ENCODE measurements around the gene MCMBP.
"Not testable (repeated sequence)": the region's sequence is repeated elsewhere in the genome, so short reads cannot be mapped to it uniquely, and the experiment has no call there.

DNA sequence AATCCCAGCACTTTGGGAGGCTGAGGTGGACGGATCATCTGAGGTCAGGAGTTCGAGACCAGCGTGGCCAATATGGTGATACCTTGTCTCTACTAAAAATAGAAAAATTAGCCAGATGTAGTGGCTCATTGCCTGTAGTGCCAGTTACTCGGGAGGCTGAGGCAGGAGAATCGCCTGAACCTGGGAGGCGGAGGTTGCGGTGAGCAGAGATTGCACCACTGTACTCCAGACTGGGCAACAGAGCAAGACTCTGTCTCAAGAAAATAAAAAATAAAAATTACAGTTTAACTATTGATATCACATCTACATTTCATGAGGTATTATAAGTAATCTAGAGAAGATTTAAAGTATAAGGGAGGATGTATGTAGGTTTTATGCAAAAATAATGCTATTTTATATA lies 35.1 kb upstream of the MCMBP start:
- TF ChIP-seq, protein P1, sequence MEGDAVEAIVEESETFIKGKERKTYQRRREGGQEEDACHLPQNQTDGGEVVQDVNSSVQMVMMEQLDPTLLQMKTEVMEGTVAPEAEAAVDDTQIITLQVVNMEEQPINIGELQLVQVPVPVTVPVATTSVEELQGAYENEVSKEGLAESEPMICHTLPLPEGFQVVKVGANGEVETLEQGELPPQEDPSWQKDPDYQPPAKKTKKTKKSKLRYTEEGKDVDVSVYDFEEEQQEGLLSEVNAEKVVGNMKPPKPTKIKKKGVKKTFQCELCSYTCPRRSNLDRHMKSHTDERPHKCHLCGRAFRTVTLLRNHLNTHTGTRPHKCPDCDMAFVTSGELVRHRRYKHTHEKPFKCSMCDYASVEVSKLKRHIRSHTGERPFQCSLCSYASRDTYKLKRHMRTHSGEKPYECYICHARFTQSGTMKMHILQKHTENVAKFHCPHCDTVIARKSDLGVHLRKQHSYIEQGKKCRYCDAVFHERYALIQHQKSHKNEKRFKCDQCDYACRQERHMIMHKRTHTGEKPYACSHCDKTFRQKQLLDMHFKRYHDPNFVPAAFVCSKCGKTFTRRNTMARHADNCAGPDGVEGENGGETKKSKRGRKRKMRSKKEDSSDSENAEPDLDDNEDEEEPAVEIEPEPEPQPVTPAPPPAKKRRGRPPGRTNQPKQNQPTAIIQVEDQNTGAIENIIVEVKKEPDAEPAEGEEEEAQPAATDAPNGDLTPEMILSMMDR (IDR thresholded peaks at IDR 0.05): not testable (repeated sequence)
- not testable (repeated sequence) for TF ChIP-seq EP300 (IDR thresholded peaks at IDR 0.05; ENCODE audit: low read depth)
